K562 (cell line): Measurements from ENCODE around the gene DNAAF1. TPM values are rescaled to one million over a fixed set of nuclear protein-coding genes. Genes with fewer than 3 reads are reported as not detected.

Experiments
- ARHGAP35 ChIP-seq: fragments of 450-650 bp; IDR thresholded peaks from 2 replicates; pipeline ENCODE4 v1.6.1; 2018; ENCODE audit not compliant: partially characterized antibody
- COPS2 ChIP-seq: fragments of 450-650 bp; conservative IDR thresholded peaks from 2 replicates; pipeline ENCODE4 v1.6.1; 2016; ENCODE audit warnings: mild to moderate bottlenecking, moderate library complexity
- DIDO1 ChIP-seq: fragments of 450-650 bp; IDR thresholded peaks from 2 replicates; pipeline ENCODE4 v1.6.1; 2016; ENCODE audit warnings: low read depth, missing biosample characterization, missing genetic modification characterization
- FOSL1 ChIP-seq: fragments of 200-800 bp; sonication (Bioruptor generic); conservative IDR thresholded peaks from 2 replicates; pipeline ENCODE4 v1.6.1; 2016; ENCODE audit warnings: missing genetic modification characterization, missing compliant biosample characterization
- FOXM1 ChIP-seq, 2 experiments: fragments of 450-650 bp in 1 of 2; sonication (generic) in 1 of 2; formaldehyde crosslinking in 1 of 2; IDR thresholded peaks; 2 replicates each; pipeline versions ENCODE4 v1.6.1 to v1.9.0; 2017 to 2022; ENCODE audit warnings: low read depth in 2 of 2, mild to moderate bottlenecking in 2 of 2, missing genetic modification reagents in 1 of 2, moderate library complexity in 1 of 2
- HMG20B ChIP-seq: fragments of 250-450 bp; sonication (Bioruptor Pico); IDR thresholded peaks from 2 replicates; pipeline ENCODE4 v1.5.0; 2021; ENCODE audit warnings: mild to moderate bottlenecking
- HNRNPLL ChIP-seq: fragments of 200-400 bp; formaldehyde crosslinking; IDR thresholded peaks from 2 replicates; pipeline ENCODE4 v1.6.1; 2017; ENCODE audit warnings: low read length, low read depth, mild to moderate bottlenecking; ENCODE audit not compliant: poor library complexity, severe bottlenecking
- KAT8 ChIP-seq: fragments of 450-650 bp; IDR thresholded peaks from 2 replicates; pipeline ENCODE4 v1.6.1; 2016; ENCODE audit warnings: low read depth, mild to moderate bottlenecking
- MYNN ChIP-seq, 2 experiments: sonication (generic); formaldehyde crosslinking in 1 of 2; IDR thresholded peaks; 2 replicates each; pipeline versions ENCODE4 v1.5.0 to v1.6.1; 2016 to 2020; ENCODE audit warnings: antibody characterized with exemption in 1 of 2, missing genetic modification reagents in 1 of 2
- NR3C1 ChIP-seq: sonication (generic); formaldehyde crosslinking; IDR thresholded peaks from 2 replicates; pipeline ENCODE4 v1.8.1; 2022; ENCODE audit warnings: missing genetic modification reagents
- TAF1 ChIP-seq: IDR thresholded peaks from 2 replicates; pipeline ENCODE4 v1.6.1; 2011; ENCODE audit warnings: mild to moderate bottlenecking, low read length, moderate library complexity; ENCODE audit not compliant: insufficient read depth, control insufficient read depth, severe bottlenecking; ENCODE audit errors: extremely low read depth
- TEAD4 ChIP-seq, 2 experiments: sonication (generic) in 1 of 2; formaldehyde crosslinking in 1 of 2; IDR thresholded peaks; 2 replicates each; pipeline versions ENCODE4 v1.6.1 to v1.8.0; 2012 to 2022; ENCODE audit warnings: borderline replicate concordance in 1 of 2, inconsistent platforms in 1 of 2, low read length in 1 of 2, mild to moderate bottlenecking in 1 of 2, missing genetic modification reagents in 1 of 2
- THAP12 ChIP-seq: fragments of 250-450 bp; sonication (Bioruptor Pico); IDR thresholded peaks from 2 replicates; pipeline ENCODE4 v1.9.0; 2021; ENCODE audit warnings: mild to moderate bottlenecking, inconsistent platforms
- THRB ChIP-seq: fragments of 450-650 bp; formaldehyde crosslinking; conservative IDR thresholded peaks from 2 replicates; pipeline ENCODE4 v1.4.0; 2022; ENCODE audit warnings: mild to moderate bottlenecking, missing genetic modification characterization
- ZBTB49 ChIP-seq: sonication (generic); formaldehyde crosslinking; IDR thresholded peaks from 2 replicates; pipeline ENCODE4 v1.8.0; 2022; ENCODE audit warnings: missing genetic modification reagents, mild to moderate bottlenecking, borderline replicate concordance
- ZFX ChIP-seq: sonication (generic); formaldehyde crosslinking; IDR thresholded peaks from 2 replicates; pipeline ENCODE4 v1.8.0; 2022; ENCODE audit warnings: mild to moderate bottlenecking, missing genetic modification reagents, moderate library complexity
- ZNF395 ChIP-seq: fragments of 200-800 bp; sonication (Bioruptor generic); IDR thresholded peaks from 2 replicates; pipeline ENCODE4 v1.6.1; 2017; ENCODE audit warnings: missing genetic modification characterization, missing compliant biosample characterization
- polyA plus RNA-seq, 8 experiments: library from polyadenylated mRNA; depleted of rRNA in 4 of 8; stranded (reverse) in 5 of 8; unstranded in 3 of 8; fragments of >200 nt; fragmentation: Nextera tagmentation in 2 of 8; fragmentation: Illumina TruSeq in 1 of 8; extraction: Ambion mirVana in 2 of 8; extraction: Trizol in 1 of 8; gene quantifications; 2 replicates each; pipeline versions ENCODE4 v1.2.1 to v1.2.3, GENCODE V29; 2011 to 2014; ENCODE audit warnings: inconsistent platforms in 1 of 8, missing spikeins in 1 of 8
- total RNA-seq, 7 experiments: library from RNA; depleted of rRNA in 6 of 7; stranded (reverse); fragments of >200 nt in 6 of 7; fragmentation: Illumina TruSeq in 2 of 7; extraction: Trizol in 2 of 7; gene quantifications; 2 replicates each; pipeline versions ENCODE4 v1.2.1 to v1.2.3, GENCODE V29; 2011 to 2021; ENCODE audit warnings: low replicate concordance in 1 of 7

The DNAAF1 gene
- total and polyA plus RNA-seq, 9 of the 15 experiments (the other 6 are each of a cell fraction or from before 2014, with no cell fraction given) = 0.01 TPM; not detected in 8

- TF ChIP-seq MYNN (IDR thresholded peaks at IDR 0.05) (no peak), MYNN (CRISPR knock-in tag; IDR thresholded peaks at IDR 0.05) (no peak), HNRNPLL (peak; percentile 74), COPS2 (no peak), KAT8 (no peak), ZBTB49 (CRISPR knock-in tag) (0 out of 2 replicates have a peak, but pooled peaks have one; percentile 20), THRB (CRISPR knock-in tag) (no peak), FOSL1 (tag) (peak; percentile 48; the same call in 1 of the 2 replicates), ARHGAP35 (peak; percentile 96), NR3C1 (CRISPR knock-in tag) (no peak; the same call in 1 of the 2 replicates), TAF1 (peak; percentile 40), THAP12 (CRISPR knock-in tag) (peak; percentile 40; the same call in 1 of the 2 replicates), ZFX (CRISPR knock-in tag) (peak; percentile 82; the same call in 1 of the 2 replicates), ZNF395 (CRISPR knock-in tag) (peak; percentile 1; the same call in 1 of the 2 replicates), DIDO1 (tag) (no peak), HMG20B (CRISPR knock-in tag) (no peak), TEAD4 (IDR thresholded peaks at IDR 0.05; ENCODE audit: low read length) (0 out of 2 replicates have a peak, but pooled peaks have one; percentile 2), TEAD4 (CRISPR knock-in tag; IDR thresholded peaks at IDR 0.05; ENCODE audit: borderline replicate concordance) (no peak), FOXM1 (IDR thresholded peaks at IDR 0.05; ENCODE audit: low read depth) (no peak), FOXM1 (CRISPR knock-in tag; IDR thresholded peaks at IDR 0.05; ENCODE audit: low read depth) (peak; percentile 95)
Observed at GRCh38 chr16:84116720-84117493, 28.2 kb upstream of the DNAAF1 start, which contains the start of gene MBTPS1 (continued).
